Stimulated activated memory B cell treated with anti-CD40 and anti-IgM and Interleukin-4, amounts not matched to agents 10 μg/mL and 1 μg/mL and 100 μg/mL, for 72 hours (primary cell): ENCODE measurements around the gene TXNDC16.

ENCODE experiments used
- ATAC-seq: fragments of 150-1000 bp; cut with Tn5 transposase; 2 replicates; pipeline ENCODE4 v1.10.0; 2021
- H3K27ac Mint-ChIP-seq: one replicate; pipeline ENCODE4 v1.8.0; 2022; ENCODE audit warnings: mild to moderate bottlenecking, mixed read lengths
- H3K27me3 Mint-ChIP-seq: one replicate; pipeline ENCODE4 v1.8.0; 2022; ENCODE audit warnings: mixed read lengths
- H3K36me3 Mint-ChIP-seq: one replicate; pipeline ENCODE4 v1.8.0; 2022; ENCODE audit warnings: mixed read lengths
- H3K4me1 Mint-ChIP-seq: one replicate; pipeline ENCODE4 v1.8.0; 2022; ENCODE audit warnings: mixed read lengths
- H3K4me3 Mint-ChIP-seq: one replicate; pipeline ENCODE4 v1.8.0; 2022; ENCODE audit warnings: mild to moderate bottlenecking, moderate library complexity, mixed read lengths
- H3K9me3 Mint-ChIP-seq: one replicate; pipeline ENCODE4 v1.8.0; 2022; ENCODE audit warnings: mixed read lengths

The TXNDC16 gene

GRCh38 chr14:52399921-52400595 lies 152.2 kb downstream of the TXNDC16 start:
- Mint-ChIP-seq H3K4me1 (peaks cover 7% of the 10 kb centered on the region), H3K9me3 (peaks cover under 1% of the 10 kb centered on the region), H3K4me3 (no peak overlapping the region), H3K36me3 (no peaks in the 10 kb centered on the region), H3K27ac (no peak overlapping the region), H3K27me3 (peaks cover 49% of the 10 kb centered on the region)
- ATAC-seq, result no peak

- Mint-ChIP-seq H3K27ac (no peak overlapping the region), H3K9me3 (peaks cover 2% of the 10 kb centered on the region), H3K27me3 (peaks cover 52% of the 10 kb centered on the region), H3K4me1 (peaks cover 7% of the 10 kb centered on the region), H3K4me3 (no peak overlapping the region), H3K36me3 (no peaks in the 10 kb centered on the region)
- ATAC-seq, result no peak
Measured at GRCh38 chr14:52399104-52399503, 153.2 kb downstream of the TXNDC16 start.

- peaks cover 2% of the 10 kb centered on the region for H3K9me3 Mint-ChIP-seq
- H3K27ac Mint-ChIP-seq, result no peak overlapping the region
- no peaks in the 10 kb centered on the region for H3K36me3 Mint-ChIP-seq
- H3K4me1 Mint-ChIP-seq, result peaks cover 7% of the 10 kb centered on the region
- no peak overlapping the region for H3K4me3 Mint-ChIP-seq
- ATAC-seq, result no peak
- peaks cover 57% of the 10 kb centered on the region for H3K27me3 Mint-ChIP-seq
Measured at GRCh38 chr14:52397844-52398243, 154.5 kb downstream of the TXNDC16 start.

- Mint-ChIP-seq H3K27ac (no peak overlapping the region), H3K4me3 (no peak overlapping the region), H3K27me3 (peaks cover 44% of the 10 kb centered on the region), H3K9me3 (peaks cover 2% of the 10 kb centered on the region), H3K4me1 (peaks cover 7% of the 10 kb centered on the region), H3K36me3 (no peaks in the 10 kb centered on the region)
- ATAC-seq, result no peak
Measured at GRCh38 chr14:52395728-52396127, 156.6 kb downstream of the TXNDC16 start.

- Mint-ChIP-seq H3K4me3 (no peak overlapping the region), H3K27ac (no peak overlapping the region), H3K4me1 (peaks cover 7% of the 10 kb centered on the region), H3K27me3 (peaks cover 31% of the 10 kb centered on the region), H3K9me3 (peaks cover 3% of the 10 kb centered on the region), H3K36me3 (no peaks in the 10 kb centered on the region)
- ATAC-seq, result no peak
Measured at GRCh38 chr14:52391881-52392615, 160.3 kb downstream of the TXNDC16 start.
